AG04449 (cell line): ENCODE data around the gene ARMC9.
"Not testable (repeated sequence)": the region's sequence is repeated elsewhere in the genome, so short reads cannot be mapped to it uniquely, and the experiment has no call there.

Source experiments
- CTCF ChIA-PET: fragments of 350-600 bp; formaldehyde crosslinking; extraction: SDS; loops from one replicate; lab custom pipeline; 2021; ENCODE audit warnings: antibody characterized with exemption; lab: Yijun Ruan, JAX
- POLR2A ChIA-PET: fragments of 400-600, 350-600 bp; formaldehyde crosslinking; extraction: SDS; loops from one replicate; lab custom pipeline; 2020; ENCODE audit warnings: antibody characterized with exemption, inconsistent platforms; lab: Yijun Ruan, JAX
- DNase-seq: peaks from one replicate; pipeline ENCODE4 v3.0.0-alpha.2; 2010; ENCODE audit warnings: low read depth, low spot score
- H3K4me3 ChIP-seq: 2 replicates; pipeline ENCODE4 v1.5.1; 2011; ENCODE audit warnings: low read depth, mild to moderate bottlenecking, control low read depth, low read length
- TF ChIP-seq, protein P1 (sequence below): IDR thresholded peaks from one replicate; pipeline ENCODE4 v1.5.1; 2011; ENCODE audit warnings: mild to moderate bottlenecking, moderate library complexity, low read length, control low read depth, inconsistent platforms; ENCODE audit not compliant: insufficient read depth; ENCODE audit errors: missing control alignments

The ARMC9 gene

GRCh38 chr2:231169488-231169887, 28.9 kb upstream of the ARMC9 start:
- H3K4me3 ChIP-seq: no peak overlapping the region
- TF ChIP-seq, protein P1, sequence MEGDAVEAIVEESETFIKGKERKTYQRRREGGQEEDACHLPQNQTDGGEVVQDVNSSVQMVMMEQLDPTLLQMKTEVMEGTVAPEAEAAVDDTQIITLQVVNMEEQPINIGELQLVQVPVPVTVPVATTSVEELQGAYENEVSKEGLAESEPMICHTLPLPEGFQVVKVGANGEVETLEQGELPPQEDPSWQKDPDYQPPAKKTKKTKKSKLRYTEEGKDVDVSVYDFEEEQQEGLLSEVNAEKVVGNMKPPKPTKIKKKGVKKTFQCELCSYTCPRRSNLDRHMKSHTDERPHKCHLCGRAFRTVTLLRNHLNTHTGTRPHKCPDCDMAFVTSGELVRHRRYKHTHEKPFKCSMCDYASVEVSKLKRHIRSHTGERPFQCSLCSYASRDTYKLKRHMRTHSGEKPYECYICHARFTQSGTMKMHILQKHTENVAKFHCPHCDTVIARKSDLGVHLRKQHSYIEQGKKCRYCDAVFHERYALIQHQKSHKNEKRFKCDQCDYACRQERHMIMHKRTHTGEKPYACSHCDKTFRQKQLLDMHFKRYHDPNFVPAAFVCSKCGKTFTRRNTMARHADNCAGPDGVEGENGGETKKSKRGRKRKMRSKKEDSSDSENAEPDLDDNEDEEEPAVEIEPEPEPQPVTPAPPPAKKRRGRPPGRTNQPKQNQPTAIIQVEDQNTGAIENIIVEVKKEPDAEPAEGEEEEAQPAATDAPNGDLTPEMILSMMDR: no peak
- ChIA-PET CTCF (interaction anchor here (0.7 to 2.9 kb wide), 5 partner anchors 10 to 66 kb away, joined by 3 to 13 read pairs (median 4); no protein-coding TSS in a partner anchor), POLR2A (no interaction called here)
- DNase-seq: no peak

GRCh38 chr2:231170055-231170454, 28.4 kb upstream of the ARMC9 start:
- POLR2A ChIA-PET: no interaction called here
- no peak overlapping the region for H3K4me3 ChIP-seq
- no peak for DNase-seq
- TF ChIP-seq, protein P1: no peak
- CTCF ChIA-PET: interaction anchor here (1.0 to 2.9 kb wide), 3 partner anchors 22 to 41 kb away, joined by 3 to 13 read pairs (median 4); no protein-coding TSS in a partner anchor

- TF ChIP-seq, protein P1: no peak
- ChIA-PET CTCF (interaction anchor here (1.1 to 1.2 kb wide), 2 partner anchors 20 to 23 kb away, joined by 3 to 5 read pairs; no protein-coding TSS in a partner anchor), POLR2A (no interaction called here)
- H3K4me3 ChIP-seq: no peak overlapping the region
- DNase-seq: no peak
Measured at GRCh38 chr2:231172025-231172424, 26.4 kb upstream of the ARMC9 start.

GRCh38 chr2:231174211-231174651, 24.2 kb upstream of the ARMC9 start:
- DNase-seq: no peak
- POLR2A ChIA-PET: interaction anchor here (0.7 kb wide), 1 partner anchor 12 kb away, joined by 3 read pairs; no protein-coding TSS in a partner anchor
- TF ChIP-seq, protein P1: no peak
- CTCF ChIA-PET: interaction anchor here (0.7 kb wide), 1 partner anchor 18 kb away, joined by 7 read pairs; no protein-coding TSS in a partner anchor
- H3K4me3 ChIP-seq: no peak overlapping the region

- no peak overlapping the region for H3K4me3 ChIP-seq
- CTCF ChIA-PET: interaction anchor here (0.9 kb wide), 1 partner anchor 14 kb away, joined by 3 read pairs; no protein-coding TSS in a partner anchor
- POLR2A ChIA-PET: no interaction called here
- TF ChIP-seq, protein P1: no peak
- no peak for DNase-seq
Measured at GRCh38 chr2:231176066-231176465, 22.4 kb upstream of the ARMC9 start.

DNA sequence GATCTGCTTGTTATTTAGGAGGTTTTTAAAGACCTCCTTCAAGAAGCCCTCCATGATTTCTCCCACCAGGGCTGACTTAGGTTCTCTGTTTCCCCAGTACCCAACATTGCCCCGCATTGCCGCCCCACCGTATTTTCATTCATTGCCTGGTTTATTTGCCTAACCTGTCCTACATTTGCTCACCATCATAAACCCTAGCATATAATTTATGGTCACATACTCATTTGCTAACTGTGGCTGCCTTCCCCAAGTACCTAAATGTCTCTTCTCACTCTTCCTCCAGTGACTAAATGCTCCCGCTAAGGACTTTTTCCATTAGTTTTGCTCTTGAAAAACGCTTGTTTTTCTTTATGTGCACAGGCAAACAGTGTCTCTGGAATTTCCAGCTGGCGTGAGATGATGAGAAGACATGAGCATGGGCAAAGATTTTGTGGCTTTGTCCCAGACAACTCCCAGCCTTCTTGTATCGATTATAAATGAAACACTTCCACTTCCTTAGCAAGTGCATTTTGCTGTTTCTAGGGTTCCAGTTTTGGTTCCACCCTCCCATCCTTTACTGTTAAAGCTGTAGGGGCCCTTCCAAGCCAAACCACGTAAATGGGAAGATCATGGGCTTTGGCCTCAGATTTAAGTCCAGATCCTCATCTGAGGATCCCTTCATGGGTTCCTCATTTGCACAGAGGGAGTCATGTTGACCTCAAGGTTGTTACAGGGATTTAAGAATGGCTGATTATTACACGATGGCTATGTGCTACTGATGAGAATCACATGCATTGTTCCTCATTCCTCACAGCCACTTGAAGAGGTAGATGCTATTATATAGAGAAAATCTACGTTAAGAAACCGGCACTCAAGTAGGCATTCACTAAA, 21.0 kb upstream of the ARMC9 start:
- ChIA-PET POLR2A (no interaction called here), CTCF (no interaction called here)
- TF ChIP-seq, protein P1: no peak
- no peak for DNase-seq
- no peak overlapping the region for H3K4me3 ChIP-seq

GRCh38 chr2:231178805-231179204, 19.6 kb upstream of the ARMC9 start:
- POLR2A ChIA-PET, CTCF ChIA-PET, H3K4me3 ChIP-seq, DNase-seq: not testable (repeated sequence)
